HEK293 (cell line): ENCODE measurements around the gene CHN1.

Experiments used
- CTCF ChIA-PET: fragments of 350-600 bp; formaldehyde crosslinking; extraction: SDS; loops from one replicate; lab custom pipeline; 2021; ENCODE audit warnings: antibody characterized with exemption; lab: Yijun Ruan, JAX
- POLR2A ChIA-PET: fragments of 300-600 bp; formaldehyde crosslinking; extraction: SDS; loops from one replicate; lab custom pipeline; 2020; ENCODE audit warnings: antibody characterized with exemption, inconsistent platforms; lab: Yijun Ruan, JAX
- H3K27ac ChIP-seq: fragments of 200-500 bp; sonication (Bioruptor generic); 2 replicates; pipeline ENCODE4 v1.5.1; 2014; ENCODE audit warnings: low read depth, low read length, control low read depth, inconsistent platforms; ENCODE audit errors: extremely low read depth
- H3K36me3 ChIP-seq, 2 experiments: fragments of 200-500 bp in 1 of 2; sonication (Bioruptor generic) in 1 of 2; 1 replicate in 1 of 2; 2 replicates in 1 of 2; pipeline ENCODE4 v1.5.1; 2014 to 2017; ENCODE audit warnings: inconsistent platforms in 2 of 2, low read length in 2 of 2; ENCODE audit not compliant: control insufficient read depth in 2 of 2, insufficient read depth in 1 of 2
- H3K4me1 ChIP-seq: fragments of 200-500 bp; sonication (Bioruptor generic); 2 replicates; pipeline ENCODE4 v1.5.1; 2014; ENCODE audit warnings: mild to moderate bottlenecking, low read length, inconsistent platforms; ENCODE audit not compliant: control insufficient read depth, insufficient read depth
- H3K4me3 ChIP-seq: 2 replicates; pipeline ENCODE4 v1.5.1; 2011; ENCODE audit warnings: low read depth, mild to moderate bottlenecking, control low read depth, low read length, moderate library complexity
- H3K9me3 ChIP-seq: fragments of 200-500 bp; sonication (Bioruptor generic); 2 replicates; pipeline ENCODE4 v1.5.1; 2014; ENCODE audit warnings: low read depth, low read length, inconsistent platforms; ENCODE audit not compliant: control insufficient read depth, insufficient read depth
- MZF1 ChIP-seq: fragments of 450-650 bp; formaldehyde crosslinking; IDR thresholded peaks from 2 replicates; pipeline ENCODE4 v1.5.1; 2017; ENCODE audit warnings: missing biosample characterization, missing genetic modification characterization, borderline replicate concordance
- SALL2 ChIP-seq: fragments of 450-650 bp; formaldehyde crosslinking; IDR thresholded peaks from 2 replicates; pipeline ENCODE4 v1.5.0; 2017; ENCODE audit warnings: missing biosample characterization, mild to moderate bottlenecking, missing genetic modification characterization, borderline replicate concordance
- TCF7L2 ChIP-seq: IDR thresholded peaks from 2 replicates; pipeline ENCODE4 v1.6.1; 2011; ENCODE audit warnings: low read depth, mild to moderate bottlenecking, inconsistent platforms, low read length, moderate library complexity, borderline replicate concordance
- ZNF146 ChIP-seq: fragments of 450-650 bp; formaldehyde crosslinking; IDR thresholded peaks from 2 replicates; pipeline ENCODE4 v1.5.1; 2016; ENCODE audit warnings: missing biosample characterization, missing genetic modification characterization
- ZNF239 ChIP-seq: fragments of 450-650 bp; formaldehyde crosslinking; IDR thresholded peaks from 2 replicates; pipeline ENCODE4 v1.5.1; 2016; ENCODE audit warnings: missing biosample characterization, missing genetic modification characterization
- ZNF335 ChIP-seq: fragments of 450-650 bp; formaldehyde crosslinking; conservative IDR thresholded peaks from 2 replicates; pipeline ENCODE4 v1.5.1; 2016; ENCODE audit warnings: missing biosample characterization, missing genetic modification characterization
- ZNF354C ChIP-seq: fragments of 450-650 bp; formaldehyde crosslinking; IDR thresholded peaks from 2 replicates; pipeline ENCODE4 v1.5.1; 2016; ENCODE audit warnings: missing biosample characterization, missing genetic modification characterization, low read depth, borderline replicate concordance
- ZNF37A ChIP-seq: fragments of 450-650 bp; IDR thresholded peaks from 2 replicates; pipeline ENCODE4 v1.5.1; 2018; ENCODE audit warnings: missing biosample characterization, missing genetic modification characterization
- ZNF404 ChIP-seq: fragments of 450-650 bp; formaldehyde crosslinking; IDR thresholded peaks from 2 replicates; pipeline ENCODE4 v1.5.1; 2017; ENCODE audit warnings: missing biosample characterization, missing genetic modification characterization
- ZNF48 ChIP-seq: fragments of 450-650 bp; formaldehyde crosslinking; IDR thresholded peaks from 2 replicates; pipeline ENCODE4 v1.5.1; 2016; ENCODE audit warnings: missing biosample characterization, missing genetic modification characterization
- ZNF521 ChIP-seq: fragments of 450-650 bp; formaldehyde crosslinking; IDR thresholded peaks from 2 replicates; pipeline ENCODE4 v1.5.1; 2017; ENCODE audit warnings: missing biosample characterization, mild to moderate bottlenecking, missing genetic modification characterization
- ZNF530 ChIP-seq: fragments of 450-650 bp; formaldehyde crosslinking; IDR thresholded peaks from 2 replicates; pipeline ENCODE4 v1.5.1; 2016; ENCODE audit warnings: low read depth, missing biosample characterization, missing genetic modification characterization
- ZNF561 ChIP-seq: fragments of 450-650 bp; IDR thresholded peaks from 2 replicates; pipeline ENCODE4 v1.5.1; 2018; ENCODE audit warnings: missing biosample characterization, missing genetic modification characterization, borderline replicate concordance
- ZNF626 ChIP-seq: fragments of 450-650 bp; sonication (Bioruptor Pico); formaldehyde crosslinking; IDR thresholded peaks from 2 replicates; pipeline ENCODE4 v1.5.1; 2018; ENCODE audit warnings: missing biosample characterization, missing genetic modification characterization, inconsistent platforms
- ZNF830 ChIP-seq: fragments of 450-650 bp; IDR thresholded peaks from 2 replicates; pipeline ENCODE4 v1.5.0; 2018; ENCODE audit warnings: missing biosample characterization, missing genetic modification characterization, low read depth, mild to moderate bottlenecking, moderate library complexity
- ZSCAN23 ChIP-seq: fragments of 450-650 bp; formaldehyde crosslinking; IDR thresholded peaks from 2 replicates; pipeline ENCODE4 v1.5.1; 2016; ENCODE audit warnings: missing biosample characterization, missing genetic modification characterization
- ZXDB ChIP-seq: fragments of 450-650 bp; formaldehyde crosslinking; IDR thresholded peaks from 2 replicates; pipeline ENCODE4 v1.5.1; 2016; ENCODE audit warnings: missing biosample characterization, missing genetic modification characterization
- TF ChIP-seq, protein P1 (sequence below): fragments of 450-650 bp; formaldehyde crosslinking; IDR thresholded peaks from 2 replicates; pipeline ENCODE4 v1.5.1; 2016; ENCODE audit warnings: missing biosample characterization, missing genetic modification characterization, low read depth

Gene CHN1

DNA sequence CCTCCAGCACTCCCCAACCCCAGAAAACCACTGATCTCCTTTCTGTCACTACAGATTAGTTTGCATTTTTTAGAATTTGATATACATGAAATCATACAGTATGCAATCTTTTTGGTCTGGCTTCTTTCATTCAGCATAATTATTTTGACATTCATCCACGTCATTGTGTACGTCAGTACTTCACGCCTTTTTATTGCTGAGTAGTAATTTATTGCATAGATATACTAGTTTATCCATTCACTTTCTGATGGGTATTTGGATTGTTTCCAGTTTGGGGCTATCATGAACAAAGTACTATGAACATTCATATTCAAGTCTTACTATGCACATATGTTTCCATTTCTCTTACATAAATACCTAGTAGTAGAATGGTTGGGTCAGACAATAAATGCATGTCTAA is 20.1 kb upstream of the CHN1 start:
- Histone ChIP-seq H3K4me1 (no peaks in the 10 kb centered on the region), H3K4me3 (no peak overlapping the region), H3K9me3 (no peaks in the 10 kb centered on the region), H3K36me3 (no peaks in the 10 kb centered on the region), H3K27ac (no peak overlapping the region)
- TF ChIP-seq ZNF530 (tag by site-specific recombination) (no peak), ZNF404 (tag by site-specific recombination) (no peak), ZNF521 (tag by site-specific recombination) (no peak), ZSCAN23 (tag by site-specific recombination) (no peak), ZNF146 (tag by site-specific recombination) (no peak), ZNF37A (tag by site-specific recombination) (no peak), ZNF239 (tag by site-specific recombination) (no peak), ZNF626 (tag by site-specific recombination) (no peak), ZXDB (tag by site-specific recombination) (no peak), MZF1 (no peak), ZNF48 (tag by site-specific recombination) (no peak), ZNF561 (tag by site-specific recombination) (no peak), TCF7L2 (no peak), ZNF335 (tag by site-specific recombination) (no peak), ZNF354C (tag by site-specific recombination) (no peak)
- ChIA-PET CTCF (interaction anchor here (0.6 kb wide), 1 partner anchor 262 kb away, joined by 3 read pairs; no protein-coding TSS in a partner anchor), POLR2A (interaction anchor here (0.7 kb wide), 1 partner anchor 156 kb away, joined by 3 read pairs; no protein-coding TSS in a partner anchor)

DNA sequence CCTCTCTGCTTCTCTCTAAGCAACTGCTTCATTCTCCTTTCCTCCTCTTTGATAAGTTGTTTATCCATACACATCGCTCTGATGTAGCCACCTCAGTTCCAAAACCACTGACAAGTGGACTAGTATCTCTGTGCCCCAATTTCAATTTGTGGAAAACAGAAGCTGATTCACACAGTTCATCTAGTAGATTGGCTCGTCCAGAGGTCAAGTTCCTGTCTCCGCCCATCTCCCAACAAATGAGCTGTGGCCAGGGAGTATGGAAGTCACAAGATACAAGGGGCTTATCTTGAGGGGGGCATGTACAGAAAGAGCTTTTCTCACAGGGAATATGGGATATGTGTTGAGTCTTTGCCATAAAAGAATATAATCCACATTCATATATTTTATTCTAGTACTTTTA is 17.7 kb upstream of the CHN1 start:
- Histone ChIP-seq H3K36me3 (no peaks in the 10 kb centered on the region), H3K9me3 (no peaks in the 10 kb centered on the region), H3K4me3 (no peak overlapping the region), H3K27ac (no peak overlapping the region), H3K4me1 (no peaks in the 10 kb centered on the region)
- ChIA-PET POLR2A (no interaction called here), CTCF (no interaction called here)
- TF ChIP-seq ZNF37A (tag by site-specific recombination) (no peak), ZNF146 (tag by site-specific recombination) (no peak)

DNA sequence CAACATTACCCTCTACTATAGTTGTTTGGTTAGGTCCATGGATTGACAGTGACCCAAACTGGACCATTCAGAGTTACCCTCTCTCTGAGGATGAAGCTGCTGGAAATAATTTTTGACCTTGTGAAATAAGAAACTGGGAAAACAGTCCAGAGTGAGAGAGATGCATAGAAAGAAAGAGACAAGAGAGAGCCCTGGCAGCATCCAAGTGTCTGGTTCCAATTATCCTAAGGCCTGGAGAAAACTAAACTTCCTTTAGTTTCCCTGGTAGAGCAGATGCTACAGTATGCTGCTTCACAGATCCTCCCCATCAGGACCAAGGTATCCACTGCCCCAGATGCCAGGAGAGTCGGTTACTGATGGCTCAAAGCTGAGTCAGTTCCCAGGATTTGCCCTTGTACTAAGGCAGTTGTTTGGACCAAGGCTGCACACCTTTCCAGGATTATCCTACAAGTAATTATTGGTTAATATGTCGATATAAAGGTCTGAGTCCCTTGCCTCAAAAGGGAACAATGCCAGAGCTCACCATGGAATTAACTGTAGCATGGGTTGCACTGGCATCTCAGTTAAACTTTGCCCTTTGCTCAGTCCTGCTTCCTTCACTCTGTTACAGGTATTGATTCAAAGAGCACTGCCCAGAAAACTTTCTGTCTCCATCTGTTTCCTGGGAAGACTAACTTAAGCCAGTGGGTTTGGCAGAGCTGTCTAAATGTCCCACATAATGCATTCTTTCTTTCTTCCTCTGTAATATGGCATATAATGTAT is 14.6 kb upstream of the CHN1 start:
- Histone ChIP-seq H3K36me3 (no peaks in the 10 kb centered on the region), H3K9me3 (no peaks in the 10 kb centered on the region), H3K27ac (no peak overlapping the region), H3K4me1 (no peaks in the 10 kb centered on the region), H3K4me3 (no peak overlapping the region)
- ChIA-PET POLR2A (no interaction called here), CTCF (interaction anchor here (1.6 kb wide), 1 partner anchor 248 kb away, joined by 3 read pairs; no protein-coding TSS in a partner anchor)
- TF ChIP-seq, protein P1, sequence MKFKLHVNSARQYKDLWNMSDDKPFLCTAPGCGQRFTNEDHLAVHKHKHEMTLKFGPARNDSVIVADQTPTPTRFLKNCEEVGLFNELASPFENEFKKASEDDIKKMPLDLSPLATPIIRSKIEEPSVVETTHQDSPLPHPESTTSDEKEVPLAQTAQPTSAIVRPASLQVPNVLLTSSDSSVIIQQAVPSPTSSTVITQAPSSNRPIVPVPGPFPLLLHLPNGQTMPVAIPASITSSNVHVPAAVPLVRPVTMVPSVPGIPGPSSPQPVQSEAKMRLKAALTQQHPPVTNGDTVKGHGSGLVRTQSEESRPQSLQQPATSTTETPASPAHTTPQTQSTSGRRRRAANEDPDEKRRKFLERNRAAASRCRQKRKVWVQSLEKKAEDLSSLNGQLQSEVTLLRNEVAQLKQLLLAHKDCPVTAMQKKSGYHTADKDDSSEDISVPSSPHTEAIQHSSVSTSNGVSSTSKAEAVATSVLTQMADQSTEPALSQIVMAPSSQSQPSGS (tag by site-specific recombination) = no peak
- TF ChIP-seq ZNF830 (tag by site-specific recombination) = no peak
- no peak for TF ChIP-seq SALL2 (tag by site-specific recombination)
